Smooth muscle cell of the umbilical artery (primary cell): ENCODE data around the gene ILDR2. TPM values are rescaled to one million over a fixed set of nuclear protein-coding genes. Genes with fewer than 3 reads are reported as not detected.

Source experiments
- total RNA-seq: library from RNA; depleted of rRNA; stranded (reverse); fragments of >200 nt; gene quantifications from 2 replicates; pipeline ENCODE4 v1.2.3, GENCODE V29; 2014

ILDR2 gene
- not detected in 2 replicates for total RNA-seq

DNA sequence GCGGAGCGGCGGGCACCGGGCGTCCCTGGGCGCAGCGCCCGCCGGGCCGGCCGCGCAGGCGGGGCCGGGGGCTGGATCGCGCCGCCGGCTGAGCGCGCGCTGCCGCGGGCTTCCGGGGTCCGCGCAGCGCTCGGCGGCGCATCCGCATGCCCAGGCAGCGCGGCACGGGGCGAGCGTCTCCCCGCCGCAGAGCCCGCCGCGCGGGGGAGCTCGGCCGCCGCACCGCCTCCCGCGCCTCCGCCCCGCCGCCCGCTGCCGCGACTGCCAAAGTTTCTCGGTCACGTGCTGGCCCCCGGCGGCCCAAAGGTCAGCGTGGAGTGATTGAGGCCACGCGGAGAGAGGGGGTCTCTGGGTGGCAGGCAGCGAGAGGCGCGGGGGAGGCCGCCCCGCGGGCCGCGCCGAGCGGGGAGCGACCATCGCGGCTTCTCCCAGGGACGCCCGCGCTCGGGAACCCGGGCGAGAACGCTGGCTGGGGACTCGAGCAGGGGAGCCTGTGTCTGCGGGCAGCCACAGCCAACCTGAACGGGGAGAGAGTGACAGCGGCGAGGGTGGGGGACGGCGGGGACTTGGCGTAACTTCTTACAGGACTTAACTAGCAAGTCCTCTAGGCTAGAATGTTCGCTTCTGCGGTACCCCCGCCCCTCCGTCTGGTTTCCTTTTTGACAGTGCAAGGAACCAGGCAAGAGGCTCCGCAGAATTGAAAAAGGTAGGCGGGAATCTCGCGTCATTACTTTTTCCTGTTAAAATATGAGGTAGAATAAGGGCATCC, at the start of gene ILDR2:
ILDR2 (minus strand) TSS at position 180 of the 769 bp plus-strand sequence. CDS start 272 bp downstream, outside the sequence.

DNA sequence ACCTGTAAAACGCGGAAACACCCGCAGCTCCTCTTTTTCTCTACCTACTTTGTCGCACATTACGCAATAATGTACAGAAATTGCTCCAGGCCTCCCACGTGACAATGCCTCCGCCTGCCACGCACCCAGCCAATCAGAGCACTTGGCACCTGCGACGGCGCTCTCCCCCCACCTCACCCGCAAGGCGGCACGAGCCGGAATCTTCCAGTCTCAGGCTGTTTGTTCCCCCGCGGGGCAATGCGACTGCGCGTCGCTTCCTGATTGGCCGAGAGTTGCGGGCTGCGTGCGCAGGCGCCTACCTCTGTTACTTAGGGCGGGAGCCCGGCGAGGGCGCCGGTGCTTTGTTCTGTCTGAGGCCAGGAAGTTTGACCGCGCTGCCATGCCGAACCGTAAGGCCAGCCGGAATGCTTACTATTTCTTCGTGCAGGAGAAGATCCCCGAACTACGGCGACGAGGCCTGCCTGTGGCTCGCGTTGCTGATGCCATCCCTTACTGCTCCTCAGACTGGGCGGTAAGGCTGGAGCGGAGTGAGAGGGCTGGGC, 13.7 kb upstream of the ILDR2 start, which contains the start of gene MAEL:
MAEL (plus strand) TSS at position 307 of the 542 bp plus-strand sequence; CDS start at position 380, 73 bp downstream.

DNA sequence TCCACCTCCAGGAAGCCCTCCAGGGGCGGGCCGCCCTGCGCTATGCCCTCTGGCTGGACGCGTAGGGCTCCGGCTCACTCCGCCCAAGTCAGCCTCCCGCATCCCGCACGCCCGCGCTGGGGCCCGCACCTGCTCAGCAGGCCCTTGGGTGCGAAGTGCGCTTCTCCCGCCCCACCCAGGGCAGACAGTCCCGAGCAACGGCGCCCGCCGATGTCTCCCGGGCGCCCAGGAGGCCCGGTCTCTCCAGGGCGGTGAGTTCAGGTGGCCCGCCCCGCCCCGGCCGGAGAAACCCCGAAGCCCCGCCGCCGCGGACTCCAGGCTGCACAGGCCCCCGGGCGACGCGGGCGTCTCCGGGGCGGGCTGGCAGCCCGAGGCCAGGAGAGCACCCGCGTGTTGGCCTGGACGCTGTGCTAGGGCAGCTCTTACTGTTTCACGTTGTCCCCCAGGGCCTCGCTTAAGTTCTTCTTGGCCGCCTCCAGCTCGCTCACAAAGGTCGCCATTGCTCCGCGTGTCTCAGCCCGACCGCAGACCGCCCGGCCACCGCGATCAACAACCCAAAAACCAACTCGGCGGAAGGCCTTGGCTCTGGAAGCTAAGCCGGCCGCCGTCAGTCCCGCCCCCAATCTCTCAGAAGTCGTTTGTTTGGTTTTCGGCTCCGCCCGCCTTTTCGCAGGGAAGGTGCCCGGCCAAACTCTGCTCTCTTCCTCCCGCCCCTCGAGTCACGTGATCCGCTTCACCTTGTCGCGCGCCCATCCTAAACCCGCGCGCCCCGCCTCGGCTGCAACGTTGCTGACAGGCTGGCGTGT, 99.4 kb downstream of the ILDR2 start, which contains the start of gene TADA1:
TADA1 (minus strand) TSS at position 531 of the 806 bp plus-strand sequence; CDS start at position 500, 31 bp downstream.

Other genes with a start within 250 kb of the ILDR2 start
- gene POGK, start 136.1 kb downstream of the ILDR2 start, total RNA-seq: 21.7 and 29.0 TPM in 2 replicates
- 8.3 and 9.6 TPM in 2 replicates for gene TADA1, start 99.3 kb downstream of the ILDR2 start, total RNA-seq
- gene MAEL, start 13.7 kb upstream of the ILDR2 start, total RNA-seq: not detected in 2 replicates
- gene GPA33, start 114.8 kb upstream of the ILDR2 start, total RNA-seq: not detected in 2 replicates
- gene STYXL2, start 118.5 kb upstream of the ILDR2 start, total RNA-seq: not detected in 2 replicates
- gene POU2F1, start 245.3 kb upstream of the ILDR2 start, total RNA-seq: 4.4 and 4.8 TPM in 2 replicates